Ovary (tissue), 9 donors: ENCODE results near the gene RBM33. TPM values are rescaled to one million over a fixed set of nuclear protein-coding genes. Genes with fewer than 3 reads are reported as not detected.

ENCODE experiments used
- DNase-seq, 5 donors: peaks; one replicate each; pipeline ENCODE4 v3.0.0-alpha.2; 2019 to 2020
- H3K27ac ChIP-seq, 2 donors: fragments of 200-600 bp; one replicate each; pipeline versions ENCODE4 v1.5.1 to v1.8.0; 2019 to 2022
- H3K27me3 ChIP-seq: fragments of 200-600 bp; one replicate; pipeline ENCODE4 v1.8.0; 2022
- H3K36me3 ChIP-seq: fragments of 200-600 bp; sonication (generic); one replicate; pipeline ENCODE4 v1.5.1; 2019
- H3K4me1 ChIP-seq: one replicate; pipeline ENCODE4 v1.8.1; 2013; ENCODE audit warnings: mild to moderate bottlenecking, moderate library complexity; ENCODE audit not compliant: insufficient read depth
- H3K4me3 ChIP-seq: fragments of 200-600 bp; sonication (generic); one replicate; pipeline ENCODE4 v1.5.1; 2017
- H3K9me3 ChIP-seq, 2 donors: fragments of 200-600 bp in 1 of 2; sonication (generic) in 1 of 2; one replicate each; pipeline versions ENCODE4 v1.5.1 to v1.8.1; 2013 to 2019; ENCODE audit warnings: mild to moderate bottlenecking in 1 of 2, moderate library complexity in 1 of 2
- EP300 ChIP-seq: sonication (generic); formaldehyde crosslinking; IDR thresholded peaks from one replicate; pipeline ENCODE4 v1.6.1; 2017; ENCODE audit warnings: antibody characterized with exemption
- POLR2A ChIP-seq: fragments of 450-650 bp; IDR thresholded peaks from one replicate; pipeline ENCODE4 v1.6.1; 2017; ENCODE audit warnings: antibody characterized with exemption, mild to moderate bottlenecking, moderate library complexity
- whole genome bisulfite sequencing, 3 donors: extraction: QIAGEN DNeasy Blood & Tissue Kit in 1 of 3; methylation state at CpG; one replicate each; pipeline versions ENCODE4 v1.1.5 to v1.1.7; 2013 to 2017; 5-methylcytosine and 5-hydroxymethylcytosine counted together
- intact Hi-C, 4 donors: fragments of 100-400 bp; cut with DNase I; formaldehyde crosslinking; loops; one replicate each; pipeline versions ENCODE4 v1.11.0 to v1.15.1; 2022 to 2023
- polyA plus RNA-seq, 2 donors: library from polyadenylated mRNA; stranded (reverse); fragments of 200-250 nt in 1 of 2; fragments of 350-450 nt in 1 of 2; fragmentation: Illumina TruSeq in 1 of 2; extraction: RNeasy Lipid Tissue Mini Kit (QIAGEN cat#74804) in 1 of 2; gene quantifications; one replicate each; pipeline ENCODE4 v1.2.3, GENCODE V29; 2013 to 2014
- total RNA-seq, 7 donors: library from RNA; depleted of rRNA in 2 of 7; stranded (reverse); fragments of >200 nt in 2 of 7; fragmentation: NEBNext Ultra II Directional in 3 of 7; extraction: Animal tissue kit (Norgen Biotek cat#: 25700) in 3 of 7; gene quantifications; one replicate each; pipeline versions ENCODE4 v1.1.0 to v1.2.4, GENCODE V29; 2016 to 2023
- TF ChIP-seq, protein P1 (sequence below), 3 donors: fragments of 450-650 bp in 2 of 3; fragments of 200-600 bp in 1 of 3; IDR thresholded peaks; one replicate each; pipeline versions ENCODE4 v1.5.1 to v1.8.0; 2016 to 2022; ENCODE audit warnings: antibody characterized with exemption in 3 of 3, mild to moderate bottlenecking in 1 of 3
- donor health status: DM: no; HTN: no; CAD: no; lungs with moderate emphysema.
- donor health status: DM: no; HTN: no; CAD: no.
- donor health status: Bipolar disorder and iron deficiency.
- donor health status: DM: yes; HTN: yes; CAD: no.
- donor health status: DM: no; HTN: no; CAD: no.
- donor health status: DM: yes; HTN: yes; CAD: no.

The RBM33 gene
- total and polyA plus RNA-seq, 9 donors: 19.8 to 62.0 (median 49.3) TPM

GRCh38 chr7:155810770-155811559 lies 166.5 kb downstream of the RBM33 start:
- no peak for DNase-seq
- TF ChIP-seq POLR2A (no peak), EP300 (no peak)
- TF ChIP-seq, protein P1, sequence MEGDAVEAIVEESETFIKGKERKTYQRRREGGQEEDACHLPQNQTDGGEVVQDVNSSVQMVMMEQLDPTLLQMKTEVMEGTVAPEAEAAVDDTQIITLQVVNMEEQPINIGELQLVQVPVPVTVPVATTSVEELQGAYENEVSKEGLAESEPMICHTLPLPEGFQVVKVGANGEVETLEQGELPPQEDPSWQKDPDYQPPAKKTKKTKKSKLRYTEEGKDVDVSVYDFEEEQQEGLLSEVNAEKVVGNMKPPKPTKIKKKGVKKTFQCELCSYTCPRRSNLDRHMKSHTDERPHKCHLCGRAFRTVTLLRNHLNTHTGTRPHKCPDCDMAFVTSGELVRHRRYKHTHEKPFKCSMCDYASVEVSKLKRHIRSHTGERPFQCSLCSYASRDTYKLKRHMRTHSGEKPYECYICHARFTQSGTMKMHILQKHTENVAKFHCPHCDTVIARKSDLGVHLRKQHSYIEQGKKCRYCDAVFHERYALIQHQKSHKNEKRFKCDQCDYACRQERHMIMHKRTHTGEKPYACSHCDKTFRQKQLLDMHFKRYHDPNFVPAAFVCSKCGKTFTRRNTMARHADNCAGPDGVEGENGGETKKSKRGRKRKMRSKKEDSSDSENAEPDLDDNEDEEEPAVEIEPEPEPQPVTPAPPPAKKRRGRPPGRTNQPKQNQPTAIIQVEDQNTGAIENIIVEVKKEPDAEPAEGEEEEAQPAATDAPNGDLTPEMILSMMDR (IDR thresholded peaks at IDR 0.05): no peak
- Histone ChIP-seq H3K4me3 (no peak overlapping the region), H3K36me3 (no peaks in the 10 kb centered on the region), H3K4me1 (peaks cover 3% of the 10 kb centered on the region), H3K9me3 (no peaks in the 10 kb centered on the region), H3K27me3 (peaks cover 5% of the 10 kb centered on the region), H3K27ac (no peak overlapping the region)
- 1 to 2% (median 2%) methylated on average over 21 of the region's 21 CpGs for WGBS, 3 donors
- intact Hi-C loops: no loop called here

DNA sequence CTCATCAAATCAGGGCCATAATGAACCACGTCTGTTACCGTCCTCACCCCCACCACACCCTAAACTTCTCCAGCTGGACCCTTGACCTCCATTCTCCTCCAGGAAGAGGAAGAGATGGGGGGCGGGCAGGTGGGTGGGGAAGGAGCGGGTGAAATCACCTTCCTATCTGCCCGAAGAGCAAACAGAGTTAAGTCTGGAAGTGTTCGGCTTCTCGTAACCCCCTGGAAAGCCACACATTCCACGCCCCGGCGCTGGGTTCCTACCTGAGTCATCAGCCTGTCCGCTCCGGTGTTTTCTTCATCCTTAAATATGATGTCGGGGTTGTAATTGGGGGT lies 167.1 kb downstream of the RBM33 start:
- Histone ChIP-seq H3K36me3 (no peaks in the 10 kb centered on the region), H3K4me3 (no peak overlapping the region), H3K4me1 (peaks cover 3% of the 10 kb centered on the region), H3K27me3 (no peaks in the 10 kb centered on the region), H3K9me3 (no peaks in the 10 kb centered on the region), H3K27ac (no peak overlapping the region)
- 0 to 3% (median 1%) methylated on average over 13 of the region's 13 CpGs for WGBS, 3 donors
- intact Hi-C loops: no loop called here
- no peak for DNase-seq
- TF ChIP-seq EP300 (no peak), POLR2A (no peak)
- TF ChIP-seq, protein P1 (IDR thresholded peaks at IDR 0.05): no peak

DNA sequence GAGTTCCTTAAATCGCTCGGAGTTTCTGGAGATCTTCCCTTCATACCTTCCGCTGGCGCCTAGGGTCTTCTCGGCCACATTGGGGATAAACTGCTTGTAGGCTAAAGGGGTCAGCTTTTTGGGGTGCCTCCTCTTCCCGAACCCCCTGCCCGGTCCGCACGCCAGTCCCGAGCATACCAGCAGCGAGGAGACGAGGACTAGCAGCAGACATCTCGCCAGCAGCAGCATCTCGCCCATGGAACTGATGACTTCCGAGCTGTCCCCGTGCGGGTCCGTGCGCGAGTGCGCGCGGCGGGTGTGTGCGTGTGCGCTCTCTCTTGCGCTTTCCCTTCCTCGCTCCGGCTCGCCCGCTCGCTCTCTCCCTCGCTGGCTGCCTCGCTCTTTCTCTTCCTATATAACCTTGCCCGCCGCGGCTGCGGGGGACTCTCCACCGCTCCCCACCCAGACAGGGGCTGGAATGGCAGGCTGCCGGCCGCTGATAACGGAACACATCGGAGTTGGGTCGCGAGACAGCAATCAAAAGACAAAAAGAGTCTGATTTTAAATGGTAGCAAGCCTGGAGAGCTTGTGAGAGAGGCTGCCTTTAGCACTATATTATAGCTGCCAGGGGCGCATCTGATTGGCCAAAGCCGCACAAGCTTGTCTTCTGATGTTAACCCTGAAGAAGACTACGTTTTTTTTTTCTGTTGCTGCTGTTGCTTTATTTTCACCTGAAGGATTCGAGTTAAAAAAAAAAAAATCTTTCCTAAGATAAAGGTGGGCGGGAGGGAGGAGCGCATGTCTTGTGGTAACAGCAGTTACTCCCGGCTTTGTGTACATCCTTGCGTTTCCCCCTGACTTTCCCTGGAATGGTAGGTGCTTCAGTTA lies 167.7 kb downstream of the RBM33 start, which contains the start of gene SHH:
Gene SHH, minus strand, starts transcription at position 569 of the 867 bp plus-strand sequence. Its CDS starts 341 bp downstream, at position 228.
- Histone ChIP-seq H3K4me1 (peaks cover 3% of the 10 kb centered on the region), H3K27me3 (no peaks in the 10 kb centered on the region), H3K9me3 (no peaks in the 10 kb centered on the region), H3K36me3 (no peaks in the 10 kb centered on the region), H3K4me3 (no peak within 1 kb of the TSS), H3K27ac (no peak within 1 kb of the TSS)
- intact Hi-C loops: no loop called here
- TF ChIP-seq POLR2A (no peak), EP300 (no peak)
- TF ChIP-seq, protein P1 (IDR thresholded peaks at IDR 0.05): no peak
- no peak for DNase-seq
- WGBS, 3 donors: 1% methylated on average over 50 to 53 of the region's 53 CpGs

- 5 to 8% (median 7%) methylated on average over 8 of the region's 8 CpGs for whole genome bisulfite sequencing, 3 donors
- H3K27me3 ChIP-seq: no peaks in the 10 kb centered on the region
- no peaks in the 10 kb centered on the region for H3K9me3 ChIP-seq
- H3K36me3 ChIP-seq: no peaks in the 10 kb centered on the region
- no peak for TF ChIP-seq POLR2A
- TF ChIP-seq, protein P1 (IDR thresholded peaks at IDR 0.05): no peak
- TF ChIP-seq EP300: no peak
- no peak overlapping the region for H3K4me3 ChIP-seq
- H3K4me1 ChIP-seq: peaks cover 3% of the 10 kb centered on the region
- H3K27ac ChIP-seq: no peak overlapping the region
- no peak for DNase-seq
- intact Hi-C loops: no loop called here
Measured at GRCh38 chr7:155813125-155813524, 168.7 kb downstream of the RBM33 start.
